GM19468 (cell line): ENCODE results near the gene RCC1.
"Not testable (repeated sequence)": the region's sequence is repeated elsewhere in the genome, so short reads cannot be mapped to it uniquely, and the experiment has no call there.

Experiments used
- ATAC-seq: cut with Tn5 transposase; IDR thresholded peaks from one replicate; pipeline ENCODE4 v1.9.1; 2021; ENCODE audit warnings: mild to moderate bottlenecking, moderate library complexity, moderate number of reproducible peaks; ENCODE audit not compliant: unreplicated experiment; ENCODE audit errors: extremely low read depth

Gene RCC1, protein sequence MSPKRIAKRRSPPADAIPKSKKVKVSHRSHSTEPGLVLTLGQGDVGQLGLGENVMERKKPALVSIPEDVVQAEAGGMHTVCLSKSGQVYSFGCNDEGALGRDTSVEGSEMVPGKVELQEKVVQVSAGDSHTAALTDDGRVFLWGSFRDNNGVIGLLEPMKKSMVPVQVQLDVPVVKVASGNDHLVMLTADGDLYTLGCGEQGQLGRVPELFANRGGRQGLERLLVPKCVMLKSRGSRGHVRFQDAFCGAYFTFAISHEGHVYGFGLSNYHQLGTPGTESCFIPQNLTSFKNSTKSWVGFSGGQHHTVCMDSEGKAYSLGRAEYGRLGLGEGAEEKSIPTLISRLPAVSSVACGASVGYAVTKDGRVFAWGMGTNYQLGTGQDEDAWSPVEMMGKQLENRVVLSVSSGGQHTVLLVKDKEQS

DNA sequence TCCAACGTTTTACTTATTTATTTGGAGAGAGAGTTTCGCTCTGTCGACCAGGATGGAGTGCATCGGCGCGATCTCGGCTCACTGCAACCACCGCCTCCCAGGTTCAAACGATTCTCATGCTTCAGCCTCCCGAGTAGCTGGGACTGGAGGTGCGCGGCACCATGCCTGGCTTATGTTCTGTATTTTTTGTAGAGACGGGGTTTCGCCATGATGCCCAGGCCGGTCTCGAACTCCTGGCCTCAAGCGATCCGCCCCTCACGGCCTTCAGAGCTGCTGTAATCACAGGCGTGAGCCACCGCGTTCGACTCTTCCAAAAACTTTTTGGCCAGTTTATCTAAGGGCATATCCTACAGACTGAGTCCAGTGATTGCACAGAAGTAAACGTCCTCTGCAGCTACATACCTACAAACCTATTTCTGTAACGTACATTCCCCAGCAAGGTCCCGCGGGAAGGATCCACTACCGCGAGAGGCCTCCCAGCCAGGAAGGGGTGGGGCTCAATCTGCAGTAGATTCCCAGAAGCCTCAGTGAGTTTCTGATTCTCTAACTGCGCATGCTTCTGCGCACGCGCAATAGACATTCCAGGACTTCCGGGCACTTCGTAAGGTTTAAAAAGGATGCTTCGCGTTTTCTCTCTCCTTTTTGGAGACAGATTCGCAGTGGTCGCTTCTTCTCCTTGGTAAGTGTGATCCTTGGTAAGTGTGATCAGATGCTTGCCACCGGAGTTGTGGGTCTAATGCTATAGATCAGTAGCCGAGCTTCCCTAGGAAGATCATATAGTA is at the start of gene RCC1:
TSS of gene RCC1 (plus strand) at position 638 of the 782 bp plus-strand sequence. CDS start 23,824 bp downstream, outside the sequence.
- peak; percentile 72 for ATAC-seq

GRCh38 chr1:28456078-28456477 is 49.8 kb upstream of the RCC1 start:
- no peak for ATAC-seq

GRCh38 chr1:28457678-28458077 is 48.2 kb upstream of the RCC1 start:
- no peak for ATAC-seq

DNA sequence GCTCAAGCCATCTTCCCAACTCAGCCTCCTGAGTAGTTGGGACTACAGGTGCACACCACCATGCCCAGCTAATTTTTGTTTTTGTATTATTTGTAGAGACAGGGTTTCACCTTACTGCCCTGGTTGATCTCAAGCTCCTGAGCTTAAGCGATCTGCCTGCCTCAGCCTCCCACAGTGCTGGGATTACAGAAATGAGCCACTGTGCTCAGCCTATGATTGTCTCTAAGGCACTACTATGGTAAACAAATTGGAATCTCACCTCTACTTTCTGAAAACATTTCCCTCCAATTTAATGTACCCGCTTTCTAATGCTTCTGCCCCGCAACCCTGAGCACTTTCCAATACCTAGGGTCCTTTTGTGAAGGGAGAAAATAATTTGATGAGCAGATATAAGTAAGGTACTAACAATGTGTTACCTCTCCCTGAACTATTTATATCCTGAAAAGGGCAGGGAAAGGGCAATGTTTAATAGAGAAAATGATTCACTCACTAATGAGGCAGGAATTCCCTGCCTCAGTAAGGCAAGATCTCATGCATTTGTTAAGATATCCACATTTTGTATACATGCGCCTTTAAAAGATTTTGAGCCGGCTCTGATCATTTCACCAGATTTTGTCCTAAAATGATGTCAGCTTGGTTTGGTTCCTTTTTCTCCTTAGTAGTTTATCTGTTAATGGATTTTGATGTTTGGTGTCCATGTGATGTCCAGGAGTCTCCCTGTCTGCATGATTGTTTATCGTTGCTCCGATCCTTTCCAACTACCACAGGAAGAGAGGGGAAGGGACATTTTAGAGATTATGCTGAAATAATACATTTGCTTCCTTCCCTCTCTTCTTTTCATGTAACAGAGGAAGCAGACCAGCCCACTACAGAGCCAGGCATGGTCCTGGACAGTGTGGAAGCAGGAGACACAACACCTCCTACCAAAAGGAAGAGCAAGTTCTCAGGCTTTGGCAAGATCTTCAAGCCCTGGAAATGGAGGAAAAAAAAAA is 47.3 kb upstream of the RCC1 start:
- no peak for ATAC-seq

DNA sequence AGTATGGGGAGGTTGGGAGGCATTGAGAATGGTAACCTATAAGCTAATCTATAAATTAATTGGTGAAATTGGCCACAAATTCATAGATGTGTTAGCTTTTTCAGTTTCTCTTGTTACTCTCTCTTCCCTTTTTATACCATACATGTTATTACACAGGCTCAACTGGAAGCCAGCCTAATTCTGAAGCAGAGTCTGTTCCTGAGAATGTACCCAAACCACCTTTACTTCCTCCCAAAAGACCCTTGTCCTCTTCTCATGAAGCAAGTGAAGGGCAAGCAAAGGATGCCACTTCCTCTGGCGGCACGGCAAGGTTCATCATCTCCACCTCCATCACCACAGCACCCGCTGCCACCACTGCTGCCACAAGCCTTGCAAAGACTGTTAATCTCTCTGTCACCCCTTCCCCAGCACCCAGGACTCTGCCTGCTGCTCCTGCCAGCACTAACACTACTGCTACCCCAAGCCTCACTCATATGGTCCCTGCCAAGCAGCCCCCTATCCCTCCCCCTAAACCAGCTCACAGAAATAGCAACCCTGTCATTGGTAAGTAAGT is 39.5 kb upstream of the RCC1 start:
- ATAC-seq: no peak

DNA sequence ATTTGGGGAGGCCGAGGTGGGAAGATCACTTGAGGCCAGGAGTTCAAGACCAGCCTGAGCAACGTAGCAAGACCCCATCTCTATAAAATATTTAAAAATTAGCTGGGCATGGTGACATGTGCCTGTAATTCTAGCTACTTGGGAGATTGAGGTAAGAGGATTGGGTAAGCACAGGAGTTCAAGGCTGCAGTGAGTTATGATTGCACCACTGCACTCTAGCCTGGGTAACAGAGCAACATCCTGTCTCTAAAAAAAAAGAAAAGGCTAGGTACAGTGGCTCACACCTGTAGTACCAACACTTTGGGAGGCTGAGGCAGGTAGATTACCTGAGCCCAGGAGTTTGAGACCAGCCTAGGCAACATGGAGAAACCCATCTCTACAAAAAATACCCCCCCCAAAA is 35.7 kb upstream of the RCC1 start:
- ATAC-seq: no peak

GRCh38 chr1:28479497-28479896 is 26.3 kb upstream of the RCC1 start:
- not testable (repeated sequence) for ATAC-seq

GRCh38 chr1:28480308-28480707 is 25.5 kb upstream of the RCC1 start:
- no peak for ATAC-seq

- no peak for ATAC-seq
These were observed 23.7 kb upstream of the RCC1 start for GRCh38 chr1:28482138-28482537.

GRCh38 chr1:28482702-28483101 is 23.1 kb upstream of the RCC1 start:
- ATAC-seq: no peak

DNA sequence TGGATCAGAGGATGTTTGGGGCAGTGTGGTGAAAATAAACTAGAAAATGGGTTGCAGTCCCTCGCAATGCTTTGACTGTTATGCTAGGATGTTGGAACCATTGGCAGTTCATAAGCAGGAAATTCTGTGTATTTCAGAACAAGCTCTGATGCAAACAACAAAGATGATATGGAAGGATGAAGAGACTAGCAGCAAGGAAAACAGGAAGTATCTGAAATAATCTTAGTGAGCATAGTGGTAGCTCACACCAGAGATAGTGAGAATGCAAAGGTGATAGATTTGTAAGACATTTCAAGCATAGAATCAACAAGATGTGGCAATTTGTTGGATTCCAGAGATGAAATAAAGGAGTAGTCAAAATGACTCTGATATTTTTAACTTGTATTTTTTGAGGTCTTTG is 11.1 kb upstream of the RCC1 start:
- ATAC-seq: no peak

GRCh38 chr1:28499553-28499952 is 6.3 kb upstream of the RCC1 start:
- ATAC-seq: no peak

DNA sequence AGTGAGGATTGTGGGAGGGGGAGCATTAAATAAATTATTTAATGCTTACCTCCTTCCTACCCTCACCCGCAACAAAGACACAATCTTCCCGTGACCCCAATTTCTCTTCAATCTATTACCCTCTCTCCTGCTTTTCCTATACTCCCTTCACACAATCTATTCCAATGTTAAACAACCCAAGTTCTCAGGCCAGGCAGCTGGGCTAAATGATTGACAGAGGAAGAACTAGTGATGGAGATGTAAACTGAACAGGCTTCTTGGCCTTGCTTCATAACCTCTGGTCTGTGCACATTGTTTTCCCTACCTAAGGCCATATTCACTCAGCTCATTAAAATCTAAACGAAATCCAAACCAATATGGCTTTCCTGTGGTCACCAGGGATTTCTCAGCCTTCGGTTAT is 3.9 kb upstream of the RCC1 start:
- no peak for ATAC-seq

- no peak for ATAC-seq
These were observed 2.7 kb upstream of the RCC1 start for GRCh38 chr1:28503117-28503516.

DNA sequence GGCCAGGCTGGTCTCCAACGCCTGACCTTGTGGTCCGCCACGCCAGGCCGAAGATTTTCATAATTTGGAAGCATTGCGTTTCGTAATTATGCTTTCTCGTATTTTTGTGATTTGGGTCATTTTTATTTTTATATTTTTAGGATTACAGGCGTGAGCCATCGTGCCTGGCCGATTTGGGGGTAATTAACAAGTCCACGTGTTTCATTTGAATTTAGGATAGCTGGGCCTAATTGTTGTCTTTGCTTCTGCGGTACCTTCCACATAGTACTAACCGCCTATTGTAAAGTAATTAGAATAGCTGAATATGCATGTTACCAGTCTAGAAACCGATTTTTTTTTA is 1.0 kb downstream of the RCC1 start:
- ATAC-seq: no peak

DNA sequence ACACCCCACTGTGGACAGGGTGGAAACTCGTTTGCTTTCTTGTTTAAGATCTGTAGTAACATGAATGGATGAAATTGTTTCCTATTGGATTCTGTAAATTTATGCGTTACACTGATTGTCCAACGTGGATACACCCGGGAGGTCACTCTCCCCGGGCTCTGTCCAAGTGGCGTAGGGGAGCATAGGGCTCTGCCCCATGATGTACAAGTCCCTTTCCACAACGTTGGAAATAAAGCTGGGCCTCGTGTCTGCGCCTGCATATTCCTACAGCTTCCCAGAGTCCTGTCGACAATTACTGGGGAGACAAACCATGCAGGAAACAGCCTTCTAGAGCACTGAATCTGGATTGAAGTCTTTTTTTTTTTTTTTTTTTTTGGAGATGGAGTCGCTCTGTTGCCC is 1.4 kb downstream of the RCC1 start:
- no peak for ATAC-seq

GRCh38 chr1:28507646-28508434 is 2.0 kb downstream of the RCC1 start:
- no peak for ATAC-seq

DNA sequence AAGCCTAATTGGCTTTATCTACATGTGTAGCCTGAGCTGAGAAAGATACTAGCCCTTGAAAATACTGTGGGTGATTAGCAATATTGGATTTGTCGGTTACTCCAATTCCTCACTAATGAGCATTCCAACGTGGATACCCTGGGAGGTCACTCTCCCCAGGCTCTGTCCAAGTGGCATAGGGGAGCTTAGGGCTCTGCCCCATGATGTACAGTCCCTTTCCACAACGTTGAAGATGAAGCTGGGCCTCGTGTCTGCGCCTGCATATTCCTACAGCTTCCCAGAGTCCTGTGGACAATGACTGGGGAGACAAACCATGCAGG is 2.6 kb downstream of the RCC1 start:
- no peak for ATAC-seq

GRCh38 chr1:28509705-28510272 is 3.9 kb downstream of the RCC1 start:
- no peak for ATAC-seq
